Mesangial cell (primary cell): ENCODE results near the gene SLC4A7. TPM values are rescaled to one million over a fixed set of nuclear protein-coding genes. Genes with fewer than 3 reads are reported as not detected.

Experiments used
- total RNA-seq: library from RNA; depleted of rRNA; stranded (reverse); fragments of >200 nt; gene quantifications from 2 replicates; pipeline ENCODE4 v1.2.3, GENCODE V29; 2015

The SLC4A7 gene
- 20.4 and 24.0 TPM in 2 replicates for total RNA-seq

GRCh38 chr3:27484015-27484844 is at the start of gene SLC4A7:
Gene SLC4A7 (minus strand): TSS chr3:27484384. CDS start chr3:27484126, 258 bp downstream.

GRCh38 chr3:27368831-27369607 is 115.2 kb downstream of the SLC4A7 start, which contains the start of gene NEK10:
Gene NEK10 (minus strand): TSS chr3:27369383. CDS start chr3:27352882, 16,501 bp downstream.

Other genes starting within 250 kb of the SLC4A7 start
- under 0.01 and 0.33 TPM in 2 replicates for gene NEK10, start 115.0 kb downstream of the SLC4A7 start, total RNA-seq
- gene EOMES, start 237.9 kb upstream of the SLC4A7 start, total RNA-seq, result not detected in 2 replicates